Liver (tissue), 9 donors: ENCODE measurements around the gene CBX8. TPM values are rescaled to one million over a fixed set of nuclear protein-coding genes. Genes with fewer than 3 reads are reported as not detected.

Experiments
- DNase-seq: peaks from one replicate; pipeline ENCODE4 v3.0.0-alpha.2; 2017; ENCODE audit warnings: low spot score
- H3K27ac ChIP-seq, 2 donors: one replicate each; pipeline ENCODE4 v1.7.0; 2013; ENCODE audit warnings: inconsistent platforms in 2 of 2, low read length in 2 of 2, control low read depth in 1 of 2, low read depth in 1 of 2, mild to moderate bottlenecking in 1 of 2
- H3K27me3 ChIP-seq, 4 donors: one replicate each; pipeline versions ENCODE4 v1.6.1 to v1.7.0; 2013; ENCODE audit warnings: low read length in 3 of 4, inconsistent platforms in 1 of 4, mild to moderate bottlenecking in 1 of 4, moderate library complexity in 1 of 4; ENCODE audit not compliant: control insufficient read depth in 4 of 4, insufficient read depth in 4 of 4
- H3K36me3 ChIP-seq, 4 donors: one replicate each; pipeline versions ENCODE4 v1.6.1 to v1.7.0; 2013; ENCODE audit warnings: low read length in 3 of 4, mild to moderate bottlenecking in 3 of 4, low read depth in 1 of 4, moderate library complexity in 1 of 4; ENCODE audit not compliant: control insufficient read depth in 4 of 4, insufficient read depth in 3 of 4
- H3K4me1 ChIP-seq, 4 donors: one replicate each; pipeline versions ENCODE4 v1.6.1 to v1.7.0; 2013; ENCODE audit warnings: low read length in 3 of 4, mild to moderate bottlenecking in 3 of 4, moderate library complexity in 1 of 4; ENCODE audit not compliant: control insufficient read depth in 4 of 4, insufficient read depth in 4 of 4
- H3K4me3 ChIP-seq, 3 donors: one replicate each; pipeline versions ENCODE4 v1.6.1 to v1.7.0; 2013; ENCODE audit warnings: low read length in 3 of 3, control low read depth in 1 of 3, low read depth in 1 of 3, mild to moderate bottlenecking in 1 of 3
- H3K9ac ChIP-seq, 2 donors: one replicate each; pipeline ENCODE4 v1.7.0; 2013; ENCODE audit warnings: low read length in 2 of 2, mild to moderate bottlenecking in 2 of 2, moderate library complexity in 2 of 2, control low read depth in 1 of 2, low read depth in 1 of 2
- H3K9me3 ChIP-seq, 4 donors: one replicate each; pipeline versions ENCODE4 v1.6.1 to v1.7.0; 2013; ENCODE audit warnings: low read length in 3 of 4; ENCODE audit not compliant: control insufficient read depth in 4 of 4
- EGR1 ChIP-seq, 2 donors: IDR thresholded peaks; 2 replicates each; pipeline ENCODE4 v1.6.1; 2016 to 2018; ENCODE audit warnings: antibody characterized with exemption in 2 of 2, low read depth in 2 of 2
- FOXA1 ChIP-seq: IDR thresholded peaks from 2 replicates; pipeline ENCODE4 v1.6.1; 2016; ENCODE audit warnings: antibody characterized with exemption
- FOXA2 ChIP-seq: IDR thresholded peaks from 2 replicates; pipeline ENCODE4 v1.6.1; 2016; ENCODE audit warnings: antibody characterized with exemption
- HNF4A ChIP-seq, 2 donors: conservative IDR thresholded peaks; 2 replicates each; pipeline ENCODE4 v1.6.1; 2016; ENCODE audit warnings: antibody characterized with exemption in 2 of 2, mild to moderate bottlenecking in 2 of 2
- JUND ChIP-seq, 2 donors: IDR thresholded peaks; 2 replicates each; pipeline ENCODE4 v1.6.1; 2016; ENCODE audit warnings: antibody characterized with exemption in 2 of 2
- MAX ChIP-seq: IDR thresholded peaks from 2 replicates; pipeline ENCODE4 v1.6.1; 2016; ENCODE audit warnings: antibody characterized with exemption
- NR2F2 ChIP-seq: IDR thresholded peaks from 2 replicates; pipeline ENCODE4 v1.6.1; 2016; ENCODE audit warnings: antibody characterized with exemption
- RAD21 ChIP-seq, 2 donors: IDR thresholded peaks; 2 replicates each; pipeline ENCODE4 v1.6.1; 2016; ENCODE audit warnings: antibody characterized with exemption in 2 of 2, mild to moderate bottlenecking in 2 of 2
- REST ChIP-seq: IDR thresholded peaks from 2 replicates; pipeline ENCODE4 v1.6.1; 2016; ENCODE audit warnings: antibody characterized with exemption, mild to moderate bottlenecking
- RXRA ChIP-seq, 2 donors: IDR thresholded peaks; 2 replicates each; pipeline ENCODE4 v1.6.1; 2017 to 2018; ENCODE audit warnings: antibody characterized with exemption in 2 of 2, mild to moderate bottlenecking in 1 of 2
- SP1 ChIP-seq: IDR thresholded peaks from 2 replicates; pipeline ENCODE4 v1.6.1; 2018; ENCODE audit warnings: antibody characterized with exemption, mild to moderate bottlenecking
- TAF1 ChIP-seq: conservative IDR thresholded peaks from 2 replicates; pipeline ENCODE4 v1.6.1; 2016; ENCODE audit warnings: antibody characterized with exemption, mild to moderate bottlenecking
- YY1 ChIP-seq: IDR thresholded peaks from 2 replicates; pipeline ENCODE4 v1.6.1; 2016; ENCODE audit warnings: antibody characterized with exemption, mild to moderate bottlenecking
- WGBS: extraction: QIAGEN DNeasy Blood & Tissue Kit; methylation state at CpG from one replicate; pipeline ENCODE4 v1.1.7; 2013; 5-methylcytosine and 5-hydroxymethylcytosine counted together
- polyA plus RNA-seq, 2 donors: library from polyadenylated mRNA; stranded (reverse) in 1 of 2; unstranded in 1 of 2; fragments of 200-250 nt in 1 of 2; fragments of >200 nt in 1 of 2; fragmentation: Nextera tagmentation in 1 of 2; extraction: Ambion mirVana in 1 of 2; gene quantifications; one replicate each; pipeline versions ENCODE4 v1.2.1 to v1.2.3, GENCODE V29; 2013 to 2015
- total RNA-seq, 2 donors: library from RNA; depleted of rRNA; stranded (reverse); fragments of >200 nt; gene quantifications; one replicate each; pipeline ENCODE4 v1.2.3, GENCODE V29; 2014
- TF ChIP-seq, protein P1 (sequence below): IDR thresholded peaks from 2 replicates; pipeline ENCODE4 v1.6.1; 2016; ENCODE audit warnings: antibody characterized with exemption
- donor health status: healthy.
- donor health status: healthy.
- donor health status: healthy.
- donor health status: healthy.
- donor health status: healthy.

CBX8 gene
- total and polyA plus RNA-seq, 4 donors, result 0.75 to 2.7 (median 1.9) TPM

- no peak for TF ChIP-seq REST
- no peak for TF ChIP-seq SP1
Measured at GRCh38 chr17:79769570-79770506, 27.0 kb downstream of the CBX8 start (continued).

- H3K9me3 ChIP-seq, result no peaks in the 10 kb centered on the region
- H3K4me3 ChIP-seq, result no peak overlapping the region
- H3K27ac ChIP-seq, result no peak overlapping the region
- no peak for DNase-seq
- whole genome bisulfite sequencing, result 80% methylated on average over 3 of the region's 3 CpGs
- H3K9ac ChIP-seq, result no peak overlapping the region
- no peaks in the 10 kb centered on the region for H3K4me1 ChIP-seq
- H3K27me3 ChIP-seq, result no peaks in the 10 kb centered on the region
- TF ChIP-seq TAF1 (no peak), FOXA2 (no peak), JUND (IDR thresholded peaks at IDR 0.05) (no peak), RXRA (IDR thresholded peaks at IDR 0.05) (no peak), REST (no peak), MAX (no peak), SP1 (no peak), FOXA1 (no peak)
- H3K36me3 ChIP-seq, result no peaks in the 10 kb centered on the region
Measured at GRCh38 chr17:79765708-79766107, 31.2 kb downstream of the CBX8 start.

GRCh38 chr17:79761894-79762589 lies 34.8 kb downstream of the CBX8 start:
- no peak for DNase-seq
- WGBS, result 86% methylated on average over 19 of the region's 19 CpGs
- Histone ChIP-seq H3K9ac (no peak overlapping the region), H3K4me1 (no peaks in the 10 kb centered on the region), H3K9me3 (no peaks in the 10 kb centered on the region), H3K4me3 (no peak overlapping the region), H3K27me3 (no peaks in the 10 kb centered on the region), H3K27ac (no peak overlapping the region), H3K36me3 (no peaks in the 10 kb centered on the region)
- TF ChIP-seq TAF1 (no peak), RAD21 (IDR thresholded peaks at IDR 0.05) (no peak), JUND (IDR thresholded peaks at IDR 0.05) (no peak), SP1 (no peak), HNF4A (conservative IDR thresholded peaks at IDR 0.05) (no peak), NR2F2 (no peak), EGR1 (IDR thresholded peaks at IDR 0.05; ENCODE audit: low read depth in 2 of 2) (no peak), REST (no peak), YY1 (no peak), MAX (no peak)
- TF ChIP-seq, protein P1, sequence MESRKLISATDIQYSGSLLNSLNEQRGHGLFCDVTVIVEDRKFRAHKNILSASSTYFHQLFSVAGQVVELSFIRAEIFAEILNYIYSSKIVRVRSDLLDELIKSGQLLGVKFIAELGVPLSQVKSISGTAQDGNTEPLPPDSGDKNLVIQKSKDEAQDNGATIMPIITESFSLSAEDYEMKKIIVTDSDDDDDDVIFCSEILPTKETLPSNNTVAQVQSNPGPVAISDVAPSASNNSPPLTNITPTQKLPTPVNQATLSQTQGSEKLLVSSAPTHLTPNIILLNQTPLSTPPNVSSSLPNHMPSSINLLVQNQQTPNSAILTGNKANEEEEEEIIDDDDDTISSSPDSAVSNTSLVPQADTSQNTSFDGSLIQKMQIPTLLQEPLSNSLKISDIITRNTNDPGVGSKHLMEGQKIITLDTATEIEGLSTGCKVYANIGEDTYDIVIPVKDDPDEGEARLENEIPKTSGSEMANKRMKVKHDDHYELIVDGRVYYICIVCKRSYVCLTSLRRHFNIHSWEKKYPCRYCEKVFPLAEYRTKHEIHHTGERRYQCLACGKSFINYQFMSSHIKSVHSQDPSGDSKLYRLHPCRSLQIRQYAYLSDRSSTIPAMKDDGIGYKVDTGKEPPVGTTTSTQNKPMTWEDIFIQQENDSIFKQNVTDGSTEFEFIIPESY, result no peak
